SK-N-MC (cell line): ENCODE measurements around the gene SNRNP27.

Experiments used
- EZH2 ChIP-seq: fragments of 200-600 bp; sonication (generic); IDR thresholded peaks from one replicate; pipeline ENCODE4 v1.6.1; 2017; ENCODE audit warnings: antibody characterized with exemption
- FOXP2 ChIP-seq: optimal IDR thresholded peaks from 2 replicates; pipeline ENCODE3; 2011; ENCODE audit warnings: mild to moderate bottlenecking, moderate library complexity; ENCODE audit not compliant: insufficient read depth; ENCODE audit errors: extremely low read length, control extremely low read depth
- POLR2AphosphoS5 ChIP-seq: IDR thresholded peaks from 2 replicates; pipeline ENCODE4 v1.6.1; 2012; ENCODE audit warnings: mild to moderate bottlenecking, low read depth, low read length, borderline replicate concordance

GRCh38 chr2:69914164-69914949, 20.6 kb downstream of the SNRNP27 start:
- no peak for TF ChIP-seq EZH2
- no peak; the same call in none of the 2 replicates for TF ChIP-seq POLR2AphosphoS5
- TF ChIP-seq FOXP2 = no peak
